HepG2 (cell line): Measurements from ENCODE around the gene ULK4. TPM values are rescaled to one million over a fixed set of nuclear protein-coding genes. Genes with fewer than 3 reads are reported as not detected.

Experiments
- FOSL2 ChIP-seq: sonication (generic); formaldehyde crosslinking; IDR thresholded peaks from 2 replicates; pipeline ENCODE4 v1.4.0; 2020; ENCODE audit warnings: missing genetic modification reagents
- MEIS2 ChIP-seq: sonication (generic); formaldehyde crosslinking; IDR thresholded peaks from 2 replicates; pipeline ENCODE4 v1.9.0; 2021; ENCODE audit warnings: mild to moderate bottlenecking, missing genetic modification reagents
- YEATS4 ChIP-seq: sonication (generic); formaldehyde crosslinking; IDR thresholded peaks from 2 replicates; pipeline ENCODE4 v1.4.0; 2020; ENCODE audit warnings: missing genetic modification reagents, borderline replicate concordance
- ZBTB14 ChIP-seq: sonication (generic); formaldehyde crosslinking; IDR thresholded peaks from 2 replicates; pipeline ENCODE4 v1.4.0; 2020; ENCODE audit warnings: missing genetic modification reagents
- ZBTB49 ChIP-seq: sonication (generic); formaldehyde crosslinking; IDR thresholded peaks from 2 replicates; pipeline ENCODE4 v1.4.0; 2020; ENCODE audit warnings: missing genetic modification reagents, borderline replicate concordance
- ZFP36 ChIP-seq: fragments of 150-350 bp; IDR thresholded peaks from 2 replicates; pipeline ENCODE4 v1.6.1; 2018; ENCODE audit warnings: borderline replicate concordance, low read length, low read depth; ENCODE audit not compliant: partially characterized antibody
- ZMYM3 ChIP-seq: sonication (generic); formaldehyde crosslinking; IDR thresholded peaks from 2 replicates; pipeline ENCODE4 v1.5.1; 2020; ENCODE audit warnings: mild to moderate bottlenecking, missing genetic modification reagents
- ZNF160 ChIP-seq: sonication (generic); formaldehyde crosslinking; IDR thresholded peaks from 2 replicates; pipeline ENCODE4 v1.8.0; 2022; ENCODE audit warnings: mild to moderate bottlenecking, inconsistent platforms, missing genetic modification reagents
- ZNF180 ChIP-seq: sonication (generic); formaldehyde crosslinking; IDR thresholded peaks from 2 replicates; pipeline ENCODE4 v1.4.0; 2020; ENCODE audit warnings: low read depth, missing genetic modification reagents, borderline replicate concordance
- ZNF225 ChIP-seq: sonication (generic); formaldehyde crosslinking; IDR thresholded peaks from 2 replicates; pipeline ENCODE4 v1.4.0; 2020; ENCODE audit warnings: mild to moderate bottlenecking, missing genetic modification reagents
- ZNF280B ChIP-seq: sonication (generic); formaldehyde crosslinking; IDR thresholded peaks from 2 replicates; pipeline ENCODE4 v1.5.0; 2020; ENCODE audit warnings: missing genetic modification reagents, mild to moderate bottlenecking, borderline replicate concordance
- polyA plus RNA-seq, 8 experiments: library from polyadenylated mRNA; depleted of rRNA in 3 of 8; stranded (reverse) in 7 of 8; unstranded in 1 of 8; fragments of >200 nt; fragmentation: Illumina TruSeq in 4 of 8; extraction: Trizol in 4 of 8; gene quantifications; 2 replicates each; pipeline versions ENCODE4 v1.2.1 to v1.2.3, GENCODE V29; 2011 to 2016; ENCODE audit warnings: low read depth in 4 of 8, missing spikeins in 1 of 8, mixed read lengths in 1 of 8; ENCODE audit not compliant: insufficient read depth in 1 of 8
- total RNA-seq, 5 experiments: library from RNA; depleted of rRNA; stranded (reverse); fragments of >200 nt; fragmentation: Illumina TruSeq; extraction: Trizol; gene quantifications; 2 replicates each; pipeline ENCODE4 v1.2.3, GENCODE V29; 2016; ENCODE audit warnings: low read depth in 1 of 5
- TF ChIP-seq, protein P1 (sequence below): sonication (generic); formaldehyde crosslinking; conservative IDR thresholded peaks from 2 replicates; pipeline ENCODE4 v1.4.0; 2020; ENCODE audit warnings: mild to moderate bottlenecking, missing genetic modification reagents, moderate library complexity

Gene ULK4
- total and polyA plus RNA-seq, 2 of the 13 experiments (the other 11 are each of a cell fraction or from before 2014, with no cell fraction given): 6.7 to 11.8 TPM

DNA sequence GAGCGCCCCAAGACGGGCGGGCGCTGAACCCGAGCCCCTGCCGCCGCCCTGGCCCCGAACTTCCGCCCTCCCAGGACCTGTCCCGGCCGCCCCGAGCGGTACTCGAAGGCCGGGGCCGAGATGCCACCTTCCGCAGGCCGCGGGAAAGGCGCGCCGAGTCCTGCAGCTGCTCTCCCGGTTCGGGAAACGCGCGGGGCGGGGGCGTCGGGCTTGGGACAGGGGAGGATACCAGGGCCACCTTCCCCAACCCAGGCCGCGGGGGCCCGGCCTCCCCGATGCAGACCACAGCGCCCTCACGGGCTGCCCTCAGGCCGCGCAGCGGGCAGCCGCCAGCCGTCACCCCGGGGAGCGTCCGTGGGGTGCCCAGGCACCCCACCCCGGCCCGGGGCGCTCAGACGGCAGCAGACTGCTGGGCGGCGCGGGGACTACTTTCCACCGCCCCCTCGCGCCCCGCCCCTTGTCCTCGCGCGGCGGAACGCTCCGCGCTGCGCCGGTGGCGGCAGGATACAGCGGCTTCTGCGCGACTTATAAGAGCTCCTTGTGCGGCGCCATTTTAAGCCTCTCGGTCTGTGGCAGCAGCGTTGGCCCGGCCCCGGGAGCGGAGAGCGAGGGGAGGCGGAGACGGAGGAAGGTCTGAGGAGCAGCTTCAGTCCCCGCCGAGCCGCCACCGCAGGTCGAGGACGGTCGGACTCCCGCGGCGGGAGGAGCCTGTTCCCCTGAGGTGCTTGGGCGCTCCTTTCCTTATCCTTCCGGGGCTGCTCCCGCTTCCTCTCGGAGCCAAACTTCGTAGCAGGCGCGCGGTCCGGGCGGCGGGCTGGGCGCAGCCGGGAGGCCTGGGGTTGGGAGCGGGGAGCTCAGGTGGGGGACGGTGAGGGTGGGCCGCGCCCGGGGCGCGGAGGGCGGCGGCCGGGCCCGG is 762.7 kb downstream of the ULK4 start, which contains the start of gene CTNNB1 (continued):
- 0 out of 2 replicates have a peak, but pooled peaks have one; percentile 32 for TF ChIP-seq ZNF180 (CRISPR knock-in tag)
- TF ChIP-seq ZMYM3 (CRISPR knock-in tag): peak; percentile 79
- peak; percentile 96 for TF ChIP-seq MEIS2 (CRISPR knock-in tag)
- TF ChIP-seq YEATS4 (CRISPR knock-in tag): peak; percentile 98
- TF ChIP-seq FOSL2 (CRISPR knock-in tag): peak; percentile 59
- TF ChIP-seq ZNF280B (CRISPR knock-in tag): peak; percentile 81; the same call in 1 of the 2 replicates
- peak; percentile 91 for TF ChIP-seq ZNF160 (CRISPR knock-in tag)
- peak; percentile 86 for TF ChIP-seq ZBTB49 (CRISPR knock-in tag)
- peak; percentile 96 for TF ChIP-seq ZNF225
- TF ChIP-seq ZBTB14 (CRISPR knock-in tag): no peak; the same call in 1 of the 2 replicates
- TF ChIP-seq, protein P1, sequence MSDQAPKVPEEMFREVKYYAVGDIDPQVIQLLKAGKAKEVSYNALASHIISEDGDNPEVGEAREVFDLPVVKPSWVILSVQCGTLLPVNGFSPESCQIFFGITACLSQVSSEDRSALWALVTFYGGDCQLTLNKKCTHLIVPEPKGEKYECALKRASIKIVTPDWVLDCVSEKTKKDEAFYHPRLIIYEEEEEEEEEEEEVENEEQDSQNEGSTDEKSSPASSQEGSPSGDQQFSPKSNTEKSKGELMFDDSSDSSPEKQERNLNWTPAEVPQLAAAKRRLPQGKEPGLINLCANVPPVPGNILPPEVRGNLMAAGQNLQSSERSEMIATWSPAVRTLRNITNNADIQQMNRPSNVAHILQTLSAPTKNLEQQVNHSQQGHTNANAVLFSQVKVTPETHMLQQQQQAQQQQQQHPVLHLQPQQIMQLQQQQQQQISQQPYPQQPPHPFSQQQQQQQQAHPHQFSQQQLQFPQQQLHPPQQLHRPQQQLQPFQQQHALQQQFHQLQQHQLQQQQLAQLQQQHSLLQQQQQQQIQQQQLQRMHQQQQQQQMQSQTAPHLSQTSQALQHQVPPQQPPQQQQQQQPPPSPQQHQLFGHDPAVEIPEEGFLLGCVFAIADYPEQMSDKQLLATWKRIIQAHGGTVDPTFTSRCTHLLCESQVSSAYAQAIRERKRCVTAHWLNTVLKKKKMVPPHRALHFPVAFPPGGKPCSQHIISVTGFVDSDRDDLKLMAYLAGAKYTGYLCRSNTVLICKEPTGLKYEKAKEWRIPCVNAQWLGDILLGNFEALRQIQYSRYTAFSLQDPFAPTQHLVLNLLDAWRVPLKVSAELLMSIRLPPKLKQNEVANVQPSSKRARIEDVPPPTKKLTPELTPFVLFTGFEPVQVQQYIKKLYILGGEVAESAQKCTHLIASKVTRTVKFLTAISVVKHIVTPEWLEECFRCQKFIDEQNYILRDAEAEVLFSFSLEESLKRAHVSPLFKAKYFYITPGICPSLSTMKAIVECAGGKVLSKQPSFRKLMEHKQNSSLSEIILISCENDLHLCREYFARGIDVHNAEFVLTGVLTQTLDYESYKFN: peak; percentile 64
- no peak for TF ChIP-seq ZFP36
